Posterior vena cava (tissue), 2 donors: ENCODE results near the gene IGFBP6. TPM values are rescaled to one million over a fixed set of nuclear protein-coding genes. Genes with fewer than 3 reads are reported as not detected.
"Not testable (repeated sequence)": the region's sequence is repeated elsewhere in the genome, so short reads cannot be mapped to it uniquely, and the experiment has no call there.

Experiments used
- DNase-seq: peaks from one replicate; pipeline ENCODE4 v3.0.0-alpha.2; 2020; ENCODE audit warnings: low spot score
- intact Hi-C, 2 donors: fragments of 100-400 bp; cut with DNase I; formaldehyde crosslinking; loops; one replicate each; pipeline versions ENCODE4 v1.14.1 to v1.14.2; 2022 to 2023
- total RNA-seq, 2 donors: library from RNA; stranded (reverse); fragmentation: NEBNext Ultra II Directional; extraction: Animal tissue kit (Norgen Biotek cat#: 25700); gene quantifications; one replicate each; pipeline ENCODE4 v1.2.1, GENCODE V29; 2021
- donor health status: DM: yes; HTN: yes; CAD: no.
- donor health status: DM: yes; HTN: yes; CAD: no.

The IGFBP6 gene
- total RNA-seq, 2 donors from 2014 or later: 679 to 733 TPM

GRCh38 chr12:53090554-53090953, 6.9 kb upstream of the IGFBP6 start:
- intact Hi-C loops: loop anchor here in 1 of 2 donors (1.0 kb wide), 1 partner anchor 38 kb away; no protein-coding TSS in a partner anchor
- no peak for DNase-seq

- intact Hi-C loops: no loop called here
- no peak for DNase-seq
Observed at GRCh38 chr12:53091756-53092155, 5.7 kb upstream of the IGFBP6 start.

- intact Hi-C loops: no loop called here
- no peak for DNase-seq
Observed at GRCh38 chr12:53093777-53094393, 3.6 kb upstream of the IGFBP6 start.

DNA sequence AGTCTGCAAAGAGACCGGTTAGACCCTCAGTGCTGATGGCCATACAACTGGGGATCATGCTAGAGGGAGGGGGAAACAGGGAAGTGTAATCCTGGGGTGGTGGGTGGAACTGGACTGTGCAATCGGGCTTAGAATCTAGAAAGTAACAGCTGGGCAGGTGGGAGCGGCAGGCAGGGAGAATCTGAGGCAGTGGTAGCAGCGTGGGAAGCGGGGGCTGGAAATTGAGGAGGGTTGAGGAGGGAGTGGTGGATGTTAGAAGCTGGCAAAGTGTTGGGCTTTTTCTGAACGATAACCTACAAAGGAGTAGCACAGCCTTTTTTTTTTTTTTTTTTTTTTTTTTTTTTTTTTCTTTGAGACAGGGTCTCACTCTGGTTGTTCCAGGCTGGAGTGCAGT, 3.1 kb upstream of the IGFBP6 start:
- no peak for DNase-seq
- intact Hi-C loops: no loop called here

GRCh38 chr12:53094796-53095595, 2.5 kb upstream of the IGFBP6 start:
- intact Hi-C loops, DNase-seq: not testable (repeated sequence)

- DNase-seq, intact Hi-C loops: not testable (repeated sequence)
Observed at GRCh38 chr12:53095596-53095895, 1.9 kb upstream of the IGFBP6 start.

DNA sequence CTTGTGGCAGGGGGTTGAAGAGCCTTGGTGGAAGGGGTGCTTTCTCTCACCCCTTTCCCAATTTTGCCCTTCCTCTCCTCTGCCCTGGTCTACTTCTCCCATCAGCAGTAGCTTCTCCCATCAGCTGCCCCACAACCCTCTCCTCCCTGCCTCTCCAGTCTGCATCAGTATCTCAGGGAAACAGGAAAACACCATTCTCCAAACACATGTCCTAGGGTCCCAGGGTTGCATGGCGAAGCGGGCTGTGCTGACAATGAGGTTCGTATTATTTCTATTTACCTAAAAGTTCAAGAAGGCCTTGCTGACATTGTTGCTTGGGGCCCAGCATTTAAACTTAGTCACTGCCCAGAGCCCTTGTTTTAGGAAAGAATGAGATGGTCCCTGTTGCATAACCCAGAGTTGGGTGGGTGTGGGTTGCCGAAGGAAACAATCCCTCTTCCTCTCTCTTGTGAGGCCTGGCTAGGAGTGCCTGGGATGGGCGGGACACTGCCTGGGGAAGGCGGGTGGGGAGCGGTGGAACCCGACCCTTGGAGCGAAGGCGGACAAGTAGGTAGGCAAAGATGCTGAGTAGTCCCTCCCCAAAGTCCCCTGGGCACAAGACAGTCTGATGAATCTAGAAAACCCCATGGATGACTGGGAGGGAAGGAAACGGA, 1.3 kb upstream of the IGFBP6 start:
- intact Hi-C loops: no loop called here
- DNase-seq: peak; percentile 95

DNA sequence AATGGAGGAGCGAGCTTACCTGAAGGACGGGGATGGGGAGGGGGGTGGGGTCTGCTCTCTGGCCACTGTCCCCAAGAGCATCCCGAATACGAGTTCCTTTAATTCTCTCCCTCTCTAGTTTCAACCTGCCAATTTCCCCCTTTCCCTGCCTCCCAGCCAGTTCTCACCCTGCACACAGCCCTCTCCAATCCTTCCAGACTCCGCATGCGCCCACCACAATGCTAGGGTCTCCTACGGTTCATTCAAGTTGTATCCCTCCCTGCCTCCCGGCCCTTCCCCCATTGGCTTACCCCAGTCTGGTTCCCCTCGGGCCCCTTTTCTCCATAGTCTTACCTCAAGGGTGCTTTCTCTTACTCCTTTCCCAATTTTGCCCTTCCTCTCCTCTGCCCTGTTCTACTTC, 708 bp upstream of the IGFBP6 start:
- DNase-seq: no peak
- intact Hi-C loops: no loop called here

DNA sequence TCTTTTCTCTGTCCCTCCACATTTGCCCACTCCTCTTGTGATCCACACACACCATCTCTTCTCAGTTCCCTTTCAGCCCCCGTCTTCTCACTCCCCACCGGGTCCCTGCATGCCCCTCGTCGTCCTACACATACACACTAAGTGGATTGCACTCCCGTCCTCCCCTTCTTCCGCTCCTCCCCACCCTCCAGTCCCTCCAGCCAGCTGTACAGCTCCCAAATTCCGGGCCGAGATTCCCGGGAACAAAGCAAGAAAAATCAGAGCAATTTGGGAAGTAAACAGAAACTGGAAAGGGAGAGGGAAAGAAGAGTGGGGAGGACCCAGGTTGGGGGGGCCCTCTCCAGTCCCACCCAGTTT, 282 bp upstream of the IGFBP6 start:
- intact Hi-C loops: no loop called here
- no peak for DNase-seq

- DNase-seq: no peak
- intact Hi-C loops: no loop called here
Observed at GRCh38 chr12:53098354-53098981, 1.0 kb downstream of the IGFBP6 start.

DNA sequence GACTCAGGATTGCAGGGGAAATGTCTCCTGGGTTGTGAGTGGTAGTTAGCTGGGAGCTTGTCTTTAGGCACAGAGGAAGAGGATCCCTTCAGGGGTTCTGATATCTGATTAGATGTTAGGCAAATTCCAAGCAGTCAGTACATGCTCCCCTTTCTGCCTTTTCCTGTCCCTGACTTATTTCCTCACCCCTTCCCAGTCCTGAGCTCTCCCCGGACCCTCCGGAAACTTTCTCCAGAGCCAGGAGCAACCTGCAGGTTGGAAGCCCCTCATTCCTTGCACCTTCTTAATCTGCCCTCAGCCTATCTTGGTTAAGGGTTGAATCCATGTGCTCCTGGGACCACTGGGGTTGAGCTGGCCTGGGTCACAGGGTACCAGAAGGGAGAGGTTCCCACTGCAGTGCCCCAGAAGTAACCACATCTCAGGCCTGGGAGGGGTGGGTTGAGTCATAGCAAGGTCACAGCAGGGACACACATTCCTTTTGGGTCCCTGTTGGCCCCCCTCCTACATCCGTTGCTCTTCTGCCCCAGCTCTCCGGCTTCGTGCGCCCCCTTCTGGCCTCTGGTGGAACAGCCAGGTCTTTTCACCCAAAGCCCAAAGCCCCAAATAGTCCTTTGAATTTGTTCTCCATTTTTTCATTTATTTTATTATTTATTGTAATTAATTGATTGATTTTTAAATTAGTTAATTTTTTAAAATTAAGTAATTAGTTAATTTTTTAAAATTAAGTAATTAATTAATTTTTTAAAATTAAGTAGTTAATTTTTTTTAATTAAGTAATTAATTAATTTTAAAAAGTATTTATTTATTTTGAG, 1.8 kb downstream of the IGFBP6 start:
- intact Hi-C loops: no loop called here
- peak; percentile 98 for DNase-seq

GRCh38 chr12:53100466-53101151, 3.1 kb downstream of the IGFBP6 start:
- intact Hi-C loops: loop anchor here (5.0 kb wide), 1 partner anchor 33 kb away; no protein-coding TSS in a partner anchor
- no peak for DNase-seq

- intact Hi-C loops: loop anchor here (5.0 kb wide), 1 partner anchor 34 kb away; no protein-coding TSS in a partner anchor
- DNase-seq: no peak
Observed at GRCh38 chr12:53101266-53101665, 3.8 kb downstream of the IGFBP6 start.

GRCh38 chr12:53101931-53102781, 4.7 kb downstream of the IGFBP6 start:
- DNase-seq: no peak
- intact Hi-C loops: loop anchor here (5.0 kb wide), 1 partner anchor 35 kb away; no protein-coding TSS in a partner anchor

- intact Hi-C loops: loop anchor here (5.0 kb wide), 1 partner anchor 36 kb away; no protein-coding TSS in a partner anchor
- no peak for DNase-seq
Observed at GRCh38 chr12:53102883-53103807, 5.7 kb downstream of the IGFBP6 start, which contains the start of gene SOAT2. SOAT2 (plus strand) TSS chr12:53103486; CDS start chr12:53103578, 92 bp downstream.

DNA sequence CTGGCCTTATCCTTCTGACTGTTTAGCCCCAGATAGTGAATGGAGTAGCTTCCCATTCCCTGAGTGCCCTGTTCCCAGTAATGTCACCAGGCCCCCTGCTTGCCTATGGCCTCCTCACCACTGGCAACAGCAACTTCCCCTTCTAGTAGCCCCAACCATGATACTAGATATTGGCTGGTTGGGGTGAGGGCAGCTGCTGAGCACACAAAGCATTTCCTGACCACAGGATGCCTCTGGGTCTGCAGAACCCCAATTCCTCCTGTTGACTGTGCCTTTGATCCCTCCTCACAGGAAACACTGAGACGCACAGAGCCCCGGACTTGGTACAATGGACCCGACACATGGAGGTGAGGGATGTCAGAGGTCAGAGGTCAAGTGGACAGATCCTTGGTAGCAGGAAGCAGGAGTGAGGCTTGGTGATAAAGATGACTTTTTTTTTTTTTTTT, 6.4 kb downstream of the IGFBP6 start:
- no peak for DNase-seq
- intact Hi-C loops: loop anchor here (5.0 kb wide), 1 partner anchor 37 kb away; no protein-coding TSS in a partner anchor
